Neural progenitor cell (in vitro differentiated cells): ENCODE measurements around the gene CFAP92. TPM values are rescaled to one million over a fixed set of nuclear protein-coding genes. Genes with fewer than 3 reads are reported as not detected.

ENCODE experiments used
- DNase-seq: peaks from one replicate; pipeline ENCODE4 v3.0.0-alpha.2; 2016; ENCODE audit warnings: low spot score
- H2AFZ ChIP-seq: fragments of 200-600 bp; sonication (generic); replicated peaks from 2 replicates; pipeline ENCODE4 v1.6.1; 2016; ENCODE audit warnings: antibody characterized with exemption
- H3F3A ChIP-seq: fragments of 200-600 bp; sonication (generic); 2 replicates; pipeline ENCODE4 v1.6.1; 2016; ENCODE audit warnings: antibody characterized with exemption, low read depth
- H3K27ac ChIP-seq: fragments of 200-600 bp; sonication (generic); 2 replicates; pipeline ENCODE4 v1.5.1; 2016; ENCODE audit warnings: mild to moderate bottlenecking
- H3K27me3 ChIP-seq: fragments of 200-600 bp; sonication (generic); 2 replicates; pipeline ENCODE4 v1.6.1; 2016; ENCODE audit warnings: mild to moderate bottlenecking, moderate library complexity
- H3K36me3 ChIP-seq: fragments of 200-600 bp; sonication (generic); 2 replicates; pipeline ENCODE4 v1.5.1; 2016
- H3K4me1 ChIP-seq: fragments of 200-600 bp; sonication (generic); 2 replicates; pipeline ENCODE4 v1.6.1; 2016; ENCODE audit warnings: mixed run types
- H3K4me2 ChIP-seq: fragments of 200-600 bp; sonication (generic); 2 replicates; pipeline ENCODE4 v1.6.1; 2016
- H3K4me3 ChIP-seq: fragments of 200-600 bp; sonication (generic); 2 replicates; pipeline ENCODE4 v1.5.1; 2016
- H3K79me2 ChIP-seq: fragments of 200-600 bp; sonication (generic); 2 replicates; pipeline ENCODE4 v1.6.1; 2016; ENCODE audit warnings: low read depth
- H3K9ac ChIP-seq: fragments of 200-600 bp; sonication (generic); 2 replicates; pipeline ENCODE4 v1.6.1; 2016
- H3K9me3 ChIP-seq: fragments of 200-600 bp; sonication (generic); 2 replicates; pipeline ENCODE4 v1.5.1; 2016; ENCODE audit warnings: low read depth
- H4K20me1 ChIP-seq: fragments of 200-600 bp; sonication (generic); 2 replicates; pipeline ENCODE4 v1.6.1; 2016; ENCODE audit warnings: low read depth
- H3K27ac Mint-ChIP-seq: 3 replicates; pipeline ENCODE4 v1.8.0; 2021; ENCODE audit warnings: mixed read lengths
- H3K27me3 Mint-ChIP-seq: 2 replicates; pipeline ENCODE4 v1.8.0; 2022; ENCODE audit warnings: low read depth, mild to moderate bottlenecking, inconsistent platforms, moderate library complexity, mixed read lengths; ENCODE audit not compliant: insufficient read depth
- H3K36me3 Mint-ChIP-seq: 3 replicates; pipeline ENCODE4 v1.8.0; 2021; ENCODE audit warnings: mixed read lengths
- H3K4me1 Mint-ChIP-seq: 3 replicates; pipeline ENCODE4 v1.8.0; 2021; ENCODE audit warnings: mixed read lengths
- H3K4me3 Mint-ChIP-seq: 3 replicates; pipeline ENCODE4 v1.8.0; 2021; ENCODE audit warnings: mild to moderate bottlenecking, moderate library complexity, mixed read lengths
- H3K9me3 Mint-ChIP-seq: 3 replicates; pipeline ENCODE4 v1.8.0; 2020; ENCODE audit warnings: mixed read lengths
- CTCF ChIP-seq: fragments of 200-600 bp; sonication (generic); IDR thresholded peaks from 2 replicates; pipeline ENCODE4 v1.5.1; 2017; ENCODE audit warnings: antibody characterized with exemption, mild to moderate bottlenecking
- EZH2 ChIP-seq: fragments of 200-600 bp; sonication (generic); IDR thresholded peaks from 2 replicates; pipeline ENCODE4 v1.6.1; 2017; ENCODE audit warnings: antibody characterized with exemption, mild to moderate bottlenecking, moderate library complexity
- EZH2phosphoT487 ChIP-seq: fragments of 200-600 bp; sonication (generic); IDR thresholded peaks from 2 replicates; pipeline ENCODE4 v1.6.1; 2017; ENCODE audit warnings: antibody characterized with exemption
- total RNA-seq: library from RNA; depleted of rRNA; stranded (reverse); fragments of >200 nt; gene quantifications from 2 replicates; pipeline ENCODE4 v1.2.3, GENCODE V29; 2015; ENCODE audit warnings: low replicate concordance

Gene CFAP92
- total RNA-seq, 1 donor from 2014 or later: 5.5 TPM

- no peak overlapping the region for H3K4me3 ChIP-seq
- no peak overlapping the region for H3K27ac ChIP-seq
- peaks cover 7% of the 10 kb centered on the region for H3K27me3 Mint-ChIP-seq
- peaks cover 31% of the 10 kb centered on the region for H3K9me3 Mint-ChIP-seq
- no peaks in the 10 kb centered on the region for H3K79me2 ChIP-seq
- no peak for DNase-seq
- no peaks in the 10 kb centered on the region for H3K36me3 ChIP-seq
- H3F3A ChIP-seq: no peaks in the 10 kb centered on the region
- H4K20me1 ChIP-seq: no peaks in the 10 kb centered on the region
- no peaks in the 10 kb centered on the region for H3K4me1 ChIP-seq
- no peak overlapping the region for H2AFZ ChIP-seq
- no peaks in the 10 kb centered on the region for H3K27me3 ChIP-seq
- H3K4me3 Mint-ChIP-seq: no peak overlapping the region
- no peaks in the 10 kb centered on the region for H3K4me1 Mint-ChIP-seq
- H3K36me3 Mint-ChIP-seq: peaks cover 64% of the 10 kb centered on the region
- no peak overlapping the region for H3K9ac ChIP-seq
- no peak for TF ChIP-seq EZH2
- no peak for TF ChIP-seq EZH2phosphoT487
- TF ChIP-seq CTCF: no peak
- H3K4me2 ChIP-seq: no peak overlapping the region
- H3K27ac Mint-ChIP-seq: no peak overlapping the region
- no peaks in the 10 kb centered on the region for H3K9me3 ChIP-seq
These were observed 76.6 kb downstream of the CFAP92 start for GRCh38 chr3:128917291-128917690.

GRCh38 chr3:128914966-128915645, 78.8 kb downstream of the CFAP92 start:
- Histone ChIP-seq H3K9ac (no peak overlapping the region), H3K27ac (no peak overlapping the region), H2AFZ (no peak overlapping the region), H3K9me3 (no peaks in the 10 kb centered on the region), H3F3A (no peaks in the 10 kb centered on the region), H3K4me1 (no peaks in the 10 kb centered on the region), H3K36me3 (no peaks in the 10 kb centered on the region), H3K4me2 (no peak overlapping the region), H3K4me3 (no peak overlapping the region), H3K27me3 (no peaks in the 10 kb centered on the region), H4K20me1 (no peaks in the 10 kb centered on the region), H3K79me2 (no peaks in the 10 kb centered on the region)
- Mint-ChIP-seq H3K27me3 (no peaks in the 10 kb centered on the region), H3K27ac (no peak overlapping the region), H3K36me3 (peaks cover 53% of the 10 kb centered on the region), H3K9me3 (peaks cover 14% of the 10 kb centered on the region), H3K4me1 (no peaks in the 10 kb centered on the region), H3K4me3 (no peak overlapping the region)
- TF ChIP-seq EZH2 (no peak), CTCF (no peak), EZH2phosphoT487 (no peak)
- DNase-seq: no peak

- Histone ChIP-seq H3K36me3 (no peaks in the 10 kb centered on the region), H3K79me2 (no peaks in the 10 kb centered on the region)
- H3K36me3 Mint-ChIP-seq: peaks cover 30% of the 10 kb centered on the region
These were observed 82.0 kb downstream of the CFAP92 start for GRCh38 chr3:128911911-128912310.

More at GRCh38 chr3:128911911-128912310, 82.0 kb downstream of the CFAP92 start:
- Mint-ChIP-seq H3K27me3 (no peaks in the 10 kb centered on the region), H3K4me3 (no peak overlapping the region), H3K4me1 (no peaks in the 10 kb centered on the region), H3K9me3 (no peaks in the 10 kb centered on the region), H3K27ac (no peak overlapping the region)
- no peak for DNase-seq
- TF ChIP-seq EZH2phosphoT487 (no peak), CTCF (no peak), EZH2 (no peak)
- no peaks in the 10 kb centered on the region for H4K20me1 ChIP-seq
- no peaks in the 10 kb centered on the region for H3F3A ChIP-seq
- H3K4me1 ChIP-seq: no peaks in the 10 kb centered on the region
- no peak overlapping the region for H2AFZ ChIP-seq
- H3K27ac ChIP-seq: no peak overlapping the region
- H3K9ac ChIP-seq: no peak overlapping the region
- no peaks in the 10 kb centered on the region for H3K9me3 ChIP-seq
- no peaks in the 10 kb centered on the region for H3K27me3 ChIP-seq
- no peak overlapping the region for H3K4me2 ChIP-seq
- H3K4me3 ChIP-seq: no peak overlapping the region
